Measurements from ENCODE around the gene ZNF433. TPM values are rescaled to one million over a fixed set of nuclear protein-coding genes. Genes with fewer than 3 reads are reported as not detected.

ZNF433 gene
- total and polyA plus RNA-seq, 2 donors from 2014 or later = 10.5 to 13.6 TPM

DNA sequence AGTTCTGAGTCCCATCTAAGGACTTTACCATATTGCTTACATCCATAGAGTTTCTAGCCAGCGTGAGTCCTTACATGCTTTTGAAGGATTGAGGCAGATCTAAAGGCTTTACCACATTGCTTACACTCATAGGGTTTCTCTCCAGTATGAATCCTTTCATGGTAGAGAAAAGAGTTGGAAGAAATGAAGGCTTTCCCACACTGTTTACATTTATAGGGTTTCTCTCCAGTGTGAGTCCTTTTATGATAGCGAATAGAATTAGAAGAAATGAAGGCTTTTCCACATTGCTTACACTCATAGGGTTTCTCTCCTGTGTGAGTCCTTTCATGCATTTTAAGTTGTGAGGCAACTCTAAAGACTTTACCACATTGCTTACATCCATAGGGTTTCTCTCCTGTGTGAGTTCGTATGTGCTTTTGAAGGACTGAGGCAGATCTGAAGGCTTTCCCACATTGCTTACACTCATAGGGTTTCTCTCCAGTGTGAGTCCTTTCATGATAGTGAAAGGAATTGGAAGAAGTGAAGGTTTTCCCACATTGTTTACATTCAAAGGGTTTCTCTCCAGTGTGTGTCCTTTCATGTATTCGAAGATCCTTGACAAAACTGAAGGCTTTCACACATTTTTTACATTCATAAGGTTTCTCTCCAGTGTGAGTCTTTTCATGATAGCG, 8.4 kb upstream of the ZNF433 start:
- intact Hi-C loops (cut with DNase I) = no loop called here
- DNase-seq (no peak), FAIRE-seq (no peak)
- Histone ChIP-seq H3K27me3 (ENCODE audit: control insufficient read depth, insufficient read depth, low read length) (no peaks in the 10 kb centered on the region), H3K9ac (ENCODE audit: low read length in 3 of 3) (no peak overlapping the region), H3K36me3 (ENCODE audit: control insufficient read depth in 2 of 3, insufficient read depth in 3 of 3, low read length in 3 of 3) (peaks cover 0 to 3% (median 2%) of the 10 kb centered on the region in 3 donors), H3K27ac (ENCODE audit: low read depth in 2 of 2, low read length in 2 of 2) (no peak overlapping the region), H3K9me3 (ENCODE audit: control insufficient read depth in 2 of 3, insufficient read depth in 1 of 3, low read length in 3 of 3) (peaks cover 2 to 26% (median 8%) of the 10 kb centered on the region in 3 donors), H3K4me1 (ENCODE audit: control insufficient read depth in 2 of 3, insufficient read depth in 2 of 3, low read depth in 1 of 3, low read length in 3 of 3) (no peaks in the 10 kb centered on the region), H3K4me3 (ENCODE audit: low read length in 3 of 3) (no peak overlapping the region)
- TF ChIP-seq CTCF (IDR thresholded peaks at IDR 0.05; ENCODE audit: borderline replicate concordance, extremely low read depth, insufficient read depth) = no peak

DNA sequence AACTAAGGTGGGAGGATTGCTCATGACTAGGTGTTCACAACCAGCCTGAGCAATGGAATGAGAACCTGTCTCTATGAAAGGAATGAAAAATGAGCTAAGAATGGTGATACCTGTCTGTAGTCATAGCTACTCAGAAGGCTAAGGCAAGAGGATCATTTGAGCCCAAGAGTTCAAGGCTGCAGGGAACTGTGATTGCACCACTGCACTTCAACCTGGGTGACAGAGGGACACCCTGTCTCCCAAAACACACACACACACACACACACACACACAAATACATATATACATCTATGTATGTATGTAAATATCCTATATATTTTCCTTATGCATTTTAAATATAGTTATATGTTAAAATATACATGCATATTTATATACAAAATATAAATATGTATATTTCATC, 7.4 kb upstream of the ZNF433 start:
- Histone ChIP-seq H3K27ac (ENCODE audit: low read depth in 2 of 2, low read length in 2 of 2) (no peak overlapping the region), H3K36me3 (ENCODE audit: control insufficient read depth in 2 of 3, insufficient read depth in 3 of 3, low read length in 3 of 3) (peaks cover 0 to 3% (median 2%) of the 10 kb centered on the region in 3 donors), H3K9ac (ENCODE audit: low read length in 3 of 3) (no peak overlapping the region), H3K27me3 (ENCODE audit: control insufficient read depth, insufficient read depth, low read length) (no peaks in the 10 kb centered on the region), H3K4me1 (ENCODE audit: control insufficient read depth in 2 of 3, insufficient read depth in 2 of 3, low read depth in 1 of 3, low read length in 3 of 3) (no peaks in the 10 kb centered on the region), H3K4me3 (ENCODE audit: low read length in 3 of 3) (no peak overlapping the region), H3K9me3 (ENCODE audit: control insufficient read depth in 2 of 3, insufficient read depth in 1 of 3, low read length in 3 of 3) (peaks cover 2 to 26% (median 8%) of the 10 kb centered on the region in 3 donors)
- intact Hi-C loops (cut with DNase I) = no loop called here
- FAIRE-seq (no peak), DNase-seq (no peak)
- no peak for TF ChIP-seq CTCF (IDR thresholded peaks at IDR 0.05; ENCODE audit: borderline replicate concordance, extremely low read depth, insufficient read depth)

GRCh38 chr19:12034620-12035019, 859 bp downstream of the ZNF433 start:
- intact Hi-C loops (cut with DNase I) = no loop called here

More at GRCh38 chr19:12034620-12035019, 859 bp downstream of the ZNF433 start:
- peak overlapping the region; percentile 18 to 92 (median 89) for H3K9ac ChIP-seq (ENCODE audit: low read length in 3 of 3)
- TF ChIP-seq CTCF (IDR thresholded peaks at IDR 0.05; ENCODE audit: borderline replicate concordance, extremely low read depth, insufficient read depth) = no peak
- peak in 3 of 5 donors; percentile 15 to 54 (median 52) for DNase-seq
- H3K27me3 ChIP-seq (ENCODE audit: control insufficient read depth, insufficient read depth, low read length) = no peaks in the 10 kb centered on the region
- H3K9me3 ChIP-seq (ENCODE audit: control insufficient read depth in 2 of 3, insufficient read depth in 1 of 3, low read length in 3 of 3) = no peaks in the 10 kb centered on the region
- H3K4me1 ChIP-seq (ENCODE audit: control insufficient read depth in 2 of 3, insufficient read depth in 2 of 3, low read depth in 1 of 3, low read length in 3 of 3) = peaks cover 0 to 2% (median 0%) of the 10 kb centered on the region in 3 donors
- peak overlapping the region; percentile 76 to 97 (median 85) for H3K4me3 ChIP-seq (ENCODE audit: low read length in 3 of 3)
- no peaks in the 10 kb centered on the region for H3K36me3 ChIP-seq (ENCODE audit: control insufficient read depth in 2 of 3, insufficient read depth in 3 of 3, low read length in 3 of 3)
- FAIRE-seq = no peak
- H3K27ac ChIP-seq (ENCODE audit: low read depth in 2 of 2, low read length in 2 of 2) = peak overlapping the region; percentile 10 to 91

Measured in kidney (tissue), 14 donors.